IPS-20b (cell line): ENCODE measurements around the gene NR1D2.

ENCODE experiments used
- H3K27ac ChIP-seq: one replicate; pipeline ENCODE4 v1.5.1; 2013; ENCODE audit warnings: low read length
- H3K27me3 ChIP-seq: 2 replicates; pipeline ENCODE4 v1.6.1; 2013; ENCODE audit warnings: mild to moderate bottlenecking, low read length, inconsistent platforms; ENCODE audit not compliant: insufficient read depth
- H3K36me3 ChIP-seq: 2 replicates; pipeline ENCODE4 v1.6.1; 2013; ENCODE audit warnings: low read depth, mild to moderate bottlenecking, inconsistent platforms, low read length, moderate library complexity; ENCODE audit not compliant: insufficient read depth
- H3K4me1 ChIP-seq: 2 replicates; pipeline ENCODE4 v1.6.1; 2013; ENCODE audit warnings: mild to moderate bottlenecking, control low read depth, inconsistent platforms, low read length, moderate library complexity; ENCODE audit not compliant: insufficient read depth
- H3K4me3 ChIP-seq: 2 replicates; pipeline ENCODE4 v1.5.1; 2013; ENCODE audit warnings: mild to moderate bottlenecking, low read length, inconsistent platforms
- H3K9ac ChIP-seq: 2 replicates; pipeline ENCODE4 v1.6.1; 2013; ENCODE audit warnings: low read depth, mild to moderate bottlenecking, inconsistent platforms, low read length, moderate library complexity
- H3K9me3 ChIP-seq: 2 replicates; pipeline ENCODE4 v1.6.1; 2013; ENCODE audit warnings: mild to moderate bottlenecking, low read depth, low read length, inconsistent platforms; ENCODE audit not compliant: insufficient read depth

Gene NR1D2

DNA sequence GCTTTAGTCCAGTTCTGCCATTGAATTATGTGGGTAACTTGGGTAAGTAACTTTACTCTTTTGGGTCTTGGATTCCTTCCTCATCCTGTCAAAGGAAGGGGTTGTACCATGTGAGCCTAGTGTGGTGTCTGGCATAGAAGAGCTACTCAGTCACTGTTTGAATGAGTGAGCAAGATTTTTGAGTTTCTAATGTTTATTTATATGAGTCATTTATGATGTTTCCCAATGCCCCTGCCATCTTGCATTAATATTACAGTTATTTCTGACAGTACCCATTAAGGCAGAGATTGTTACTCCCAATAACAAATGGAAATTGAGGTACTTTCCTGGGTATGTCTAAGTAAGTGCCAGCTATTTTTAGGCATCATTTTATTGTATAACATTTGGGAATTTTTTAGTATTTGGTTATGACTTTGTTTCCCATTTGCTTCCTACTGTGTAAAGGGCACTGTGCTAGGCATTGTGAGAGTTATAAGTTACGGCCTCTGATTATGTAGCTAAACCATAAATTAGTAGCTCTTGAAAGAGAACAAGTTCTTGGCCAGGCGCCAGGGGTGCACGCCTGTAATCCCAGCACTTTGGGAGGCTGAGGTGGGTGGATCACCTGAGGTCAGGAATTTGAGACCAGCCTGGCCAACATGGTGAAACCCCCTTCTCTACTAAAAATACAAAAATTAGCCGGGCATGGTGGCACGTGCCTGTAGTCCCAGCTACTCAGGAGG lies 23.5 kb downstream of the NR1D2 start:
- no peak overlapping the region for H3K9ac ChIP-seq
- H3K36me3 ChIP-seq, result peaks cover 73% of the 10 kb centered on the region
- H3K27ac ChIP-seq, result no peak overlapping the region
- no peaks in the 10 kb centered on the region for H3K4me1 ChIP-seq
- no peaks in the 10 kb centered on the region for H3K9me3 ChIP-seq
- no peaks in the 10 kb centered on the region for H3K27me3 ChIP-seq
- no peak overlapping the region for H3K4me3 ChIP-seq

DNA sequence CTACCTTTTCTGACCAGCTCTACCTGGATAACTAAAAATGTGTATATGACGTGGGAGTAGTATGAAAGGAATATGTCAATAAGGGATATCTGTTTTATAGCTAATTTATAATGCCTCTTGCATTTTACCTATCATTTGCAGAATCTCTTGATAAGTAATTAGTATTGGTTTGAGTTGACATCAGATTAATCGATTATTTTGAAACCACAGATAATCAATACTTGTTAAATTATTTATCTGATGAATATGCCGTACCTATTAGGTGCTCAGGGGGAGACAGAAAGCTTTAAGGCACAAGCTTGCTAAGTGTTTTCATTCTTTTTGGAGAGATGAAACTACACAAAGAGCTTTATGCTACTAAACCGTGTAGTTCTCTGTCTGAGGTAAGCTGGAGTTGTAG lies 24.3 kb downstream of the NR1D2 start:
- H3K36me3 ChIP-seq, result peaks cover 66% of the 10 kb centered on the region
- H3K9ac ChIP-seq, result no peak overlapping the region
- no peak overlapping the region for H3K27ac ChIP-seq
- H3K27me3 ChIP-seq, result no peaks in the 10 kb centered on the region
- H3K9me3 ChIP-seq, result no peaks in the 10 kb centered on the region
- no peak overlapping the region for H3K4me3 ChIP-seq
- H3K4me1 ChIP-seq, result no peaks in the 10 kb centered on the region

DNA sequence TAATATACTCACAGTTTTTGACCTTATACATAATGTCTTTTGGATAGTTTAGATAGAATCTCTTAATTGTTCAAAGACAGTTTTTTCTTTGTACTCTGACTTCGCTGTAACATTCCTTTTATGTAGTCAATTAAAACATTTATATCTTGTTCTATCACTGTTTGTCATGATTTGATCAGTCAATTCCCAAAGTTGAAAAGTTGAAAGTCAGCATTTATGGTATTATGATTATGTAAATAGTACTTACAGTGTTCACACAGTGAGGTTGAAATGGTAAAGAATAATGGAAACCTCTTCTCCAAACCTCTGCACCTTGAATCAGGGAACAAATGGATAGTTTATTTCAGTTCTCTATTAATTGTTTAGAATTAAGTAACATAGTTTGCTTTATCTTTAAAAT lies 26.6 kb downstream of the NR1D2 start:
- Histone ChIP-seq H3K9me3 (0 out of 2 replicates have a peak, but pooled peaks cover 5% of the 10 kb centered on the region), H3K4me1 (no peaks in the 10 kb centered on the region), H3K27me3 (no peaks in the 10 kb centered on the region), H3K27ac (no peak overlapping the region), H3K9ac (no peak overlapping the region), H3K4me3 (no peak overlapping the region), H3K36me3 (peaks cover 52% of the 10 kb centered on the region)

DNA sequence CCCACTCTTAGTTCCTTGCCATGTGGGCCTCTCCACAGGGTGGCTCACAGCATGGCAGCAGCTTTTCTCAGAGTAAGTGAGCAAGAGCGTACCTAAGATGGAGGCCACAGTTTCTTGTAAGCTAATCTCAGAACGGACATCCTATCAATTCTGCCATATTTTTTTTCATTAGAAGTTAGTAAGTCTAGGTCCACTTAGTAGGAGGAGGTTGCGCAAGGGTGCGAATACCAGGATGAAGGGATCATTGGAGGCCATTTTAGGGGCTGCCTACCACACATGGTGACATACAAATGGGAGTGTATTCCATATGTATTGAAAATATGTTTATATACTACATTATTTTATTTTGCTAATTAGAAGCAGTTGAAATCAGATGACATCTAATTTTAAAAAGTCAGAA lies 31.5 kb downstream of the NR1D2 start:
- H3K36me3 ChIP-seq, result peaks cover 46% of the 10 kb centered on the region
- H3K27ac ChIP-seq, result no peak overlapping the region
- no peaks in the 10 kb centered on the region for H3K27me3 ChIP-seq
- H3K9ac ChIP-seq, result no peak overlapping the region
- 0 out of 2 replicates have a peak, but pooled peaks cover 5% of the 10 kb centered on the region for H3K9me3 ChIP-seq
- H3K4me1 ChIP-seq, result no peaks in the 10 kb centered on the region
- no peak overlapping the region for H3K4me3 ChIP-seq

DNA sequence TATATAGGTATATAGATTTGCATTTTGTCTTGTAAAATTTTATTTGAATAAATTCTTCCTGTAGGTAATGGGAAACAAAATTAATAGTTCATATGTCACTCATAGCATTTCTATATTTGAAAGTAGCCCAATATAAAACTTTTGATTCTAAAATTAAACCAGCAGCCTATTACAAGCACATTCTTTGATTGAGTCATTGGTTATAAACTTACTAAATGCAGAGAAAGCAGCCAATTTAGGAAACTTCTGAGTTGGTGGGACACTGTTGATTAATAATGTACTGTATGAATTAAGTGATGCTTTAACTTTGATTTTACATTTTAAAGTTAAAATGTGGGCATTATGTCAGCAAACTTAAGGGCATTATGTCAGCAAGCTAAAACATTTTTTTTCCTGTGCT lies 34.5 kb downstream of the NR1D2 start:
- Histone ChIP-seq H3K9me3 (0 out of 2 replicates have a peak, but pooled peaks cover 5% of the 10 kb centered on the region), H3K4me3 (no peak overlapping the region), H3K36me3 (peaks cover 29% of the 10 kb centered on the region), H3K27me3 (no peaks in the 10 kb centered on the region), H3K9ac (no peak overlapping the region), H3K4me1 (no peaks in the 10 kb centered on the region), H3K27ac (no peak overlapping the region)

DNA sequence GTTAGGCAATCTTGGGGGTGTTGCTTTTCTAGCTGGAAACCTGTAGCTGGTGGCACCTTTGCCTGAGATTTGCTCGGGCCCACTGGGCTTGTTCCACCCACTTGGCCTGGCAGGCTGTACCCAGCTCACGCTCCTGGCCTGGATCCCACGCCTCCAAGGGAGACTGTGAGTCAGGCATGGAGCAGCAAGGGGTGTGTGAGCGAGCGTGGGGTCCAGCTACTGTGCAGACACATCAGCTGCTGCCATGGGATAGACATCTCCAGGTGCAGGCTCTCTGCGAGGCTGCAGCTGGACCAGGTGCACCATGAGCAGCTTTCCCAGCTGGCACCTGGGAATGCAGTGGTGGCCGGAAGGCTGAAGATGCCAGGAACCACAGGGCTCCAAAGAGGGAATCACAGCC lies 36.0 kb downstream of the NR1D2 start:
- no peak overlapping the region for H3K27ac ChIP-seq
- H3K9me3 ChIP-seq, result 0 out of 2 replicates have a peak, but pooled peaks cover 1% of the 10 kb centered on the region
- H3K4me3 ChIP-seq, result no peak overlapping the region
- no peaks in the 10 kb centered on the region for H3K27me3 ChIP-seq
- no peaks in the 10 kb centered on the region for H3K4me1 ChIP-seq
- H3K9ac ChIP-seq, result no peak overlapping the region
- peaks cover 26% of the 10 kb centered on the region for H3K36me3 ChIP-seq

DNA sequence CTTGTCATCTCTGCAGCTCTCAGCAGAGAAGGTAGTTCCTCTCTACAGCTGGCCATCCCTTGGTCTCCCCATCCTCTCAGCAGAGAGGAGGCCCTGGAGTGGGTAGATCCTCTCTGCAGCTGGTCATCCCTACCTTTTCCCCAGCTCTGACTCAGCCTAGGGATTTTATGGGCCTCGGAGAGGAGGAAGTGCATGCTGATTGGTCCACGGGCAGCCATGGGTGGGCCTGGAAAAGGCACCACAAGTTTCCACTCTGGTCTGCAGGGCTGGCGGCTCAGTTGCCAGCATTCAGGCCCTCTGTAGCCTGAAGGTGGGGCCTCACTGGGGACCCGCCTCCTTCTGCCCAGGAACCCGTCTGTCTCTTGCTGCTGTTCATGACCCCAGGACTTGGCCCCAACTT lies 36.9 kb downstream of the NR1D2 start:
- Histone ChIP-seq H3K4me3 (no peak overlapping the region), H3K9ac (no peak overlapping the region), H3K4me1 (no peaks in the 10 kb centered on the region)

DNA sequence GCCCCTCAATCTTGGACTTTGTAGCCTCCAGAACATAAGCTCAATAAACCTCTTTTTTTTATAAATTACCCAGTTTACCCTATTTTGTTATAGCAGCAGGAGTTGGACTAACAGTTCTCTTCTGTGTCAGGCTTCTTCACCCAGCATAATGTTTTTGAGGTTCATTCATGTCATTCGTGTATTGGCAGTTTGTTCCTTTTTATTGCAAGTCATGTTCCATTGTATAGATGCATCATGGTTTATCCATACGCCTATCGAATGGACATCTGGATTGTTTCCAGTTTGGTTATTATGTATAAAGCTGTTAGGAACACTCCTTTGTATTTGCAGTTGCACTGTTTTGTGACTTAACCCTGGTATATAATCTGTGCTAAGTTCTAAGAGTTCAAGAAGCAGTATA lies 39.8 kb downstream of the NR1D2 start:
- no peaks in the 10 kb centered on the region for H3K27me3 ChIP-seq
- no peaks in the 10 kb centered on the region for H3K9me3 ChIP-seq
- no peaks in the 10 kb centered on the region for H3K4me1 ChIP-seq
- no peaks in the 10 kb centered on the region for H3K36me3 ChIP-seq
- no peak overlapping the region for H3K4me3 ChIP-seq
- no peak overlapping the region for H3K9ac ChIP-seq
- no peak overlapping the region for H3K27ac ChIP-seq

More for the DNA sequence above, 36.9 kb downstream of the NR1D2 start:
- peaks cover 18% of the 10 kb centered on the region for H3K36me3 ChIP-seq
- H3K9me3 ChIP-seq, result no peaks in the 10 kb centered on the region
- H3K27ac ChIP-seq, result no peak overlapping the region
- no peaks in the 10 kb centered on the region for H3K27me3 ChIP-seq

DNA sequence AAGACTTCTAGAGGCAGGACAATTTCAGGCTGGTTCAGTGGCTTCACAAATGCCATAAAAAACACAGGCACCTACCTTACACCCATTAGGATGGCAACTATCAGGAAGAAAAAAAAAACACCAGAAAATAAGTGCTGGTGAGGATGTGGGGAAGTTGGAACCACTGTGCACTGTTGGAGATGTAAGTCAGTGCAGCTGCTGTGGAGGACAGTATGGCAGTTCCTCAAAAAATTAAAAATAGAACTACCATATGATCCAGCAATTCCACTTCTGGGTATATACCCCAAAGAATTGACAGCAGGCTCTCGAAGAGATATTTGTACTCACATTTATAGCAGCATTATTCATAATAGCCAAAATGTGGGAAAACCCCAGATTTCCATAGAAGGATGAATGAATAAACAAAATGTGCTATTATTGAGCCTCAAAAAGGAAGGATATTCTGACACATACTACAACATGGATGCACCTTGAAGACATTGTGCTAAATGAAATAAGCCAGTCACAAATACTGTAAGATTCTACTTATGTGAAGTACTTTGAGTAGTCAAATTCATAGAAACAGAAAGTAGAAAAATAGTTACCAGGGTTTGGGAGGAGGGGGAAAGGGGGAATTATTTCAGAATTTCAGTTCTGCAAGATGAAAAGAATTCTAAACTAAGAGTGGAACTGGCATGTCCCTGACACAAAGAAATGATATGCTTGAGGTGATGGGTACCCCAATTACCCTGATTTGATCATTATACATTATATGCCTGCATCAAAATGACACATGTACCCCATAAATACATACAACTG lies 40.9 kb downstream of the NR1D2 start:
- no peaks in the 10 kb centered on the region for H3K27me3 ChIP-seq
- H3K4me3 ChIP-seq, result no peak overlapping the region
- no peak overlapping the region for H3K27ac ChIP-seq
- no peaks in the 10 kb centered on the region for H3K36me3 ChIP-seq
- H3K9me3 ChIP-seq, result no peaks in the 10 kb centered on the region
- no peak overlapping the region for H3K9ac ChIP-seq
- no peaks in the 10 kb centered on the region for H3K4me1 ChIP-seq

DNA sequence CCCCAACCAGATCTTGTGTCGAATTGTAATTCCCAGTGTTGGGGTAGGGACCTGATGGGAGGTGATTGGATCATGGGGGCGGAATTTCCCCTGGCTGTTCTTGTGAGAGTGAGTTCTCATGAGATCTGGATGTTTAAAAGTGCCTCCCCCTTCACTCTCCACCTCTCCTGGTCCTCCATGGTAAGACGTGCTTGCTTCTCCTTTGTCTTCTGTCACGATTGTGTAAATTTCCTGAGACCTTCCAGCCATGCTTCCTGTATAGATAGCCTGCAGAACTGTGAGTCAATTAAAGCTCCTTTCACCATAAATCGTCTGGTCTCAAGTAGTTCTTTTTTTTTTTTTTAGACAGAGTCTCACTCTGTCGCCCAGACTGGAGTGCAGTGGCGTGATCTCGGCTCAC lies 42.3 kb downstream of the NR1D2 start:
- Histone ChIP-seq H3K4me1 (no peaks in the 10 kb centered on the region; the same call in 1 of the 2 replicates), H3K9ac (no peak overlapping the region), H3K4me3 (no peak overlapping the region), H3K27ac (no peak overlapping the region), H3K9me3 (no peaks in the 10 kb centered on the region), H3K36me3 (no peaks in the 10 kb centered on the region), H3K27me3 (no peaks in the 10 kb centered on the region)

DNA sequence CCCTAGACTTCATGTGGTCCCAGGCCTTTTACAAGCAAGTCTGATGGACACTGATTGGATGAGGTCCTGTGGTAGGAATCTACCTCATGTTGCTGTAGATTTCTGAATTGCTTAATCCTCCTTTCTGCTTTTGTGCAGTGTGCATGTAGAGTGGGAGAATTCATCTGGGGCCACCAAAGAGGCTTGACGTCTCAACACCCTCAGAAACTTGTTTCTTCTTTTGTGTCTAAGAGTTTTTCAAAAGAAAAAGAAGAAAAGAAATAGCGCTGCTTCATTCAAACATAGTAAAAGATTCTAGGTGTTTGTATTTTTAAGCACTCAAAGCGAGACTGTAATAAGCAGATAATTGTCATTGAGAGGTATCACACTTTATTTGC lies 46.2 kb downstream of the NR1D2 start:
- no peak overlapping the region for H3K4me3 ChIP-seq
- H3K4me1 ChIP-seq, result no peaks in the 10 kb centered on the region; the same call in 1 of the 2 replicates
- no peak overlapping the region for H3K27ac ChIP-seq
- H3K27me3 ChIP-seq, result no peaks in the 10 kb centered on the region
- H3K9me3 ChIP-seq, result no peaks in the 10 kb centered on the region
- H3K9ac ChIP-seq, result no peak overlapping the region
- no peaks in the 10 kb centered on the region for H3K36me3 ChIP-seq
